ENCODE results near the gene USP47.

DNA sequence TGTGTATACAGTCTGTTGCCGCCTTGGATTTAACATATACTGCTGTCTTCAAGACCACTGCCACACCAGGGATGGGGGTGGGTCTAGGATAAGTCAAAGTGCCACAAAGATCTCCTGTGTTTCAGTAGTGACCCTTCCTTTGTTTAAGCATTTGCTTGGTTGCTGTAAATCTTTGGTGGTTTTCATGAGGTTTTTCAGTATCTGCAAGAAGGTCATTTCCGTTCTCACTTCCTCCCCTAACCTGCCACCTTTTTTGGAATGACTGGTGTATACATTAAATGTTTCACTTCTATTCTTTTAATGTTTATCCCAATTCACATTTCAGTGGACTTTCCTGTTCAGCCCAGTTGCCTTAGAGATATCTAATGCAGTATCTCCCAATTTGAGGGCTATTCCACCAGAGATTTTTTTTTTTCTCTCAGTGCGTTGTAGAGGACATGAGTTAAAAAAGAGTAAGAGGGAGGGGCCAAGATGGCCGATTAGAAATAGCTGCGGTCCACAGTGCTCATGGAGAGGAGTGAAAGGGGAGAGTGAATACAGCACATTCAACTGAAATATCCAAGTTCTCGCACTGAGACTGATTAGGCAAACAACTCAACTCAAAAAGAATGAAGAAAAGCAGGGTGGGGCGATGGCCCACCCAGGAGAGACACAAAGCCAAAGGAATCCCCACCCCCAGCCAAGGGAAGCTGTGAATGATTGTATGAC is 43.2 kb downstream of the USP47 start:
- TF ChIP-seq RAD21 (IDR thresholded peaks at IDR 0.05 in 1 of 2, conservative IDR thresholded peaks at IDR 0.05 in 1 of 2; ENCODE audit: low read depth in 2 of 2, low read length in 2 of 2) = no peak
- TF ChIP-seq, protein P1, sequence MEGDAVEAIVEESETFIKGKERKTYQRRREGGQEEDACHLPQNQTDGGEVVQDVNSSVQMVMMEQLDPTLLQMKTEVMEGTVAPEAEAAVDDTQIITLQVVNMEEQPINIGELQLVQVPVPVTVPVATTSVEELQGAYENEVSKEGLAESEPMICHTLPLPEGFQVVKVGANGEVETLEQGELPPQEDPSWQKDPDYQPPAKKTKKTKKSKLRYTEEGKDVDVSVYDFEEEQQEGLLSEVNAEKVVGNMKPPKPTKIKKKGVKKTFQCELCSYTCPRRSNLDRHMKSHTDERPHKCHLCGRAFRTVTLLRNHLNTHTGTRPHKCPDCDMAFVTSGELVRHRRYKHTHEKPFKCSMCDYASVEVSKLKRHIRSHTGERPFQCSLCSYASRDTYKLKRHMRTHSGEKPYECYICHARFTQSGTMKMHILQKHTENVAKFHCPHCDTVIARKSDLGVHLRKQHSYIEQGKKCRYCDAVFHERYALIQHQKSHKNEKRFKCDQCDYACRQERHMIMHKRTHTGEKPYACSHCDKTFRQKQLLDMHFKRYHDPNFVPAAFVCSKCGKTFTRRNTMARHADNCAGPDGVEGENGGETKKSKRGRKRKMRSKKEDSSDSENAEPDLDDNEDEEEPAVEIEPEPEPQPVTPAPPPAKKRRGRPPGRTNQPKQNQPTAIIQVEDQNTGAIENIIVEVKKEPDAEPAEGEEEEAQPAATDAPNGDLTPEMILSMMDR (IDR thresholded peaks at IDR 0.05; ENCODE audit: control extremely low read depth in 1 of 3, insufficient read depth in 1 of 3, low read depth in 1 of 3, low read length in 3 of 3) = no peak
- TF ChIP-seq EP300 (IDR thresholded peaks at IDR 0.05; ENCODE audit: borderline replicate concordance in 1 of 2, low read depth in 2 of 2, low read length in 2 of 2) = no peak
- TF ChIP-seq RBBP5 (IDR thresholded peaks at IDR 0.05; ENCODE audit: borderline replicate concordance, low read depth, low read length) = no peak
- TF ChIP-seq POLR2A (IDR thresholded peaks at IDR 0.05; ENCODE audit: control extremely low read depth in 1 of 2, low read depth in 2 of 2, low read length in 2 of 2) = no peak
- no peak for TF ChIP-seq JUND (IDR thresholded peaks at IDR 0.05; ENCODE audit: low read length)
- TF ChIP-seq POU5F1 (IDR thresholded peaks at IDR 0.05; ENCODE audit: low read depth, low read length) = no peak
- TF ChIP-seq, protein P2, sequence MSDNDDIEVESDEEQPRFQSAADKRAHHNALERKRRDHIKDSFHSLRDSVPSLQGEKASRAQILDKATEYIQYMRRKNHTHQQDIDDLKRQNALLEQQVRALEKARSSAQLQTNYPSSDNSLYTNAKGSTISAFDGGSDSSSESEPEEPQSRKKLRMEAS (IDR thresholded peaks at IDR 0.05) = no peak
- no peak for TF ChIP-seq NANOG (IDR thresholded peaks at IDR 0.05; ENCODE audit: insufficient read depth, low read depth, low read length, poor library complexity, severe bottlenecking)
- no peak for TF ChIP-seq TEAD4 (IDR thresholded peaks at IDR 0.05; ENCODE audit: low read depth, low read length)
